ENCODE measurements around the gene TARBP2. TPM values are rescaled to one million over a fixed set of nuclear protein-coding genes. Genes with fewer than 3 reads are reported as not detected.

TARBP2 gene
- total RNA-seq, 1 donor from 2014 or later, result 32.4 TPM

DNA sequence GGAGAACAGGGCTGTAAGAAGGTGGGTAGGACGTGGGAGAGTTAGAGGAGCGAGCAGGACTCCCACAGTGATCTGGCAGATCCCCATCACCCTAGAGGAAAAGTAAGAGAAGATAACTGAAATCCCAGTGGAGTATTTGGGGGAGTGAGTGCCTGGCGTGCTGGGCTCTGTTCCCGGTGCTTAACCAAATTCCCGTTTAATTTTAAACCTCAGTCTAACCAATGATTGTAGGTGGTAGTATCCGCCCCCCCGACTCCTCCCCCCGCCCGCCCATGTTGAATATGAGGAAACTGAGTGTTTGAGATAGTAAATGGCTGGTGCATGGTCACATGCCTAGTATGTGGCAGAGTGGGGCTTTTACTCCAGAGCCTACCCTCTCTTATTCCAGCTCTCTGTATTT lies 1.2 kb downstream of the TARBP2 start:
- TF ChIP-seq, protein P1, sequence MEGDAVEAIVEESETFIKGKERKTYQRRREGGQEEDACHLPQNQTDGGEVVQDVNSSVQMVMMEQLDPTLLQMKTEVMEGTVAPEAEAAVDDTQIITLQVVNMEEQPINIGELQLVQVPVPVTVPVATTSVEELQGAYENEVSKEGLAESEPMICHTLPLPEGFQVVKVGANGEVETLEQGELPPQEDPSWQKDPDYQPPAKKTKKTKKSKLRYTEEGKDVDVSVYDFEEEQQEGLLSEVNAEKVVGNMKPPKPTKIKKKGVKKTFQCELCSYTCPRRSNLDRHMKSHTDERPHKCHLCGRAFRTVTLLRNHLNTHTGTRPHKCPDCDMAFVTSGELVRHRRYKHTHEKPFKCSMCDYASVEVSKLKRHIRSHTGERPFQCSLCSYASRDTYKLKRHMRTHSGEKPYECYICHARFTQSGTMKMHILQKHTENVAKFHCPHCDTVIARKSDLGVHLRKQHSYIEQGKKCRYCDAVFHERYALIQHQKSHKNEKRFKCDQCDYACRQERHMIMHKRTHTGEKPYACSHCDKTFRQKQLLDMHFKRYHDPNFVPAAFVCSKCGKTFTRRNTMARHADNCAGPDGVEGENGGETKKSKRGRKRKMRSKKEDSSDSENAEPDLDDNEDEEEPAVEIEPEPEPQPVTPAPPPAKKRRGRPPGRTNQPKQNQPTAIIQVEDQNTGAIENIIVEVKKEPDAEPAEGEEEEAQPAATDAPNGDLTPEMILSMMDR (IDR thresholded peaks at IDR 0.05), result no peak
- no peak for TF ChIP-seq EZH2 (IDR thresholded peaks at IDR 0.05)
- TF ChIP-seq EZH2phosphoT487 (IDR thresholded peaks at IDR 0.05), result no peak
- H3K4me2 ChIP-seq, result peak overlapping the region; percentile 78
- Mint-ChIP-seq H3K4me1 (peaks cover 29% of the 10 kb centered on the region), H3K4me3 (peak overlapping the region; percentile 88), H3K36me3 (peaks cover 8% of the 10 kb centered on the region), H3K27me3 (ENCODE audit: insufficient read depth, low read depth) (peaks cover 18% of the 10 kb centered on the region), H3K9me3 (no peaks in the 10 kb centered on the region), H3K27ac (peak overlapping the region; percentile 69)
- no peak overlapping the region for H3K27ac ChIP-seq
- no peak for DNase-seq (ENCODE audit: low spot score)
- H3K4me3 ChIP-seq, result peak overlapping the region; percentile 64
- H3K79me2 ChIP-seq (ENCODE audit: low read depth), result peaks cover 41% of the 10 kb centered on the region
- peaks cover 3% of the 10 kb centered on the region for H4K20me1 ChIP-seq (ENCODE audit: low read depth)
- no peaks in the 10 kb centered on the region for H3K27me3 ChIP-seq
- H3K36me3 ChIP-seq, result no peaks in the 10 kb centered on the region
- no peak overlapping the region for H2AFZ ChIP-seq (replicated peaks)
- no peaks in the 10 kb centered on the region for H3K9me3 ChIP-seq (ENCODE audit: low read depth)
- H3K9ac ChIP-seq, result no peak overlapping the region
- H3K4me1 ChIP-seq, result peaks cover 29% of the 10 kb centered on the region
- H3F3A ChIP-seq (ENCODE audit: low read depth), result peaks cover 25% of the 10 kb centered on the region

DNA sequence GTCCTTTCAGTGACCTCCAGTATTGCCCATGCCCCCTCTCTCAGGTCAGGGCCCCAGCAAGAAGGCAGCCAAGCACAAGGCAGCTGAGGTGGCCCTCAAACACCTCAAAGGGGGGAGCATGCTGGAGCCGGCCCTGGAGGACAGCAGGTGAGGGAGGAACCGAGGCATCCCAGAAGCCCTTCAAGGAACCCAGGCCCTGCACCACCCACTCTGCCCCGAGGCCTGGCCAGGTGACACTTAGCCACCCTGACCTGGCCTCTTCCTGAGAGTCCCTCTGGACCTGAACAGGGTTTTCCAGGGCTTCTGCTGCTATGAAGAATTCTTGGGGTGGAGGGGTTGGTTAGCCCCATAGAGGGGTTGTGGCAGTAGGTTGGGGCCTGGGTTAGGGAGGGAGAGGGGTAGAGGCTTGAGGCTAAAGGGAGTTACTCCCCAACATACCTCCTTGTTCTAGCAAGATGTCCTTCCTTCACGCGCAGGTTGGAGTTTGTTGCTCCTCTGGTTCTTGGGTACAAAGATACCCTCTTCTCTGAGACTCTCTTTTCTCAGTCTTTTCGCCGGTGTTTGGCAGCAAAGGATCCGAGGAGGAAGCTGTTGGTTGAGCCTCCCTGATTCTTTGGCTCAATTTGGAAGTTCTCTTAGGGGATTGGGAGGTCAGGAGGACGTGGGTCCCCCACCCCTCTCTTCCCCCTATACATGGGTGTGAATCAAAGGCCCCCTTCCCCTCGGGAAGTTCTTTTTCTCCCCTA lies 2.1 kb downstream of the TARBP2 start:
- H3K36me3 Mint-ChIP-seq, result peaks cover 8% of the 10 kb centered on the region

DNA sequence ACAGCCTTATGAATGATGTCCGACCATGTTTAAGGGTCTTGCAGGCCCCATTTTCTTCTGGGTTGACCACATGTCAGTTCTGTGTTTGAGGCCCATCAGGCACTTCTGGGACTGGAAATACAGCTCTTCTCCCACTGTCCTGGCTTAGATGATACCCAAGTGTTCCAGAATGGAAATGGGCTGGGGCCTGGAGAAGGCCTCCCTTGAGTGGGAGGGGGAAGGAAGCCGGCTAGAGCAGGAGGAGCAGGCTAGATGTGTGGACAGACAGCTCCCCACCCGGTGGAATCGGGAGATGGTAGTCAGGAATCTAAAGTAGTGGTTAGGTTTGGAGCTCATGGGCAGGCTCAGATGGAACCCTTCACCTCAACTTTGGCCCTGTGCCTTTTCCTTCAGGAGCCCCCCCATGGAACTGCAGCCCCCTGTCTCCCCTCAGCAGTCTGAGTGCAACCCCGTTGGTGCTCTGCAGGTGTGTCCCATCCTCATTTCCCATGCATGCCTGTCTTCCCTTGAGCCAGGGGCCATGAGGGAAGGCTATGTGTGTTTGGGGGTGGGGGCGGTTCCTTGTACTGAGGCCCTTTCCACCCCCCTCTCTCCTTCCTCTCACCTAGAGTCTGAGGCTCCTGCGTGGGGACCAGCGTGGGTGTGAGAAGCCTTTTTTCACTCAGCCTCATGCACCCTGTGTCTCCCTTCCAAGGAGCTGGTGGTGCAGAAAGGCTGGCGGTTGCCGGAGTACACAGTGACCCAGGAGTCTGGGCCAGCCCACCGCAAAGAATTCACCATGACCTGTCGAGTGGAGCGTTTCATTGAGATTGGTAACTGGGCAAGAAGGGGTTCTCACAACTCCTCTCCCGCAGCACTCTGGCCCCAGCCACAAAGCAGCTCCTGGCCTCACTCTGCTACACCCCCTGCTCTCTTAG lies 3.2 kb downstream of the TARBP2 start:
- Mint-ChIP-seq H3K36me3 (peaks cover 8% of the 10 kb centered on the region), H3K4me3 (no peak overlapping the region), H3K9me3 (no peaks in the 10 kb centered on the region), H3K4me1 (peaks cover 18% of the 10 kb centered on the region), H3K27me3 (ENCODE audit: insufficient read depth, low read depth) (peaks cover 9% of the 10 kb centered on the region), H3K27ac (peak overlapping the region; percentile 32)
- Histone ChIP-seq H3K36me3 (no peaks in the 10 kb centered on the region), H3F3A (ENCODE audit: low read depth) (peaks cover 23% of the 10 kb centered on the region), H3K4me3 (no peak overlapping the region), H2AFZ (replicated peaks) (no peak overlapping the region), H4K20me1 (ENCODE audit: low read depth) (no peaks in the 10 kb centered on the region), H3K9me3 (ENCODE audit: low read depth) (no peaks in the 10 kb centered on the region), H3K27ac (no peak overlapping the region), H3K27me3 (no peaks in the 10 kb centered on the region), H3K9ac (no peak overlapping the region), H3K4me1 (peaks cover 16% of the 10 kb centered on the region), H3K79me2 (ENCODE audit: low read depth) (peaks cover 28% of the 10 kb centered on the region), H3K4me2 (no peak overlapping the region)
- TF ChIP-seq EZH2 (IDR thresholded peaks at IDR 0.05), result no peak
- no peak for TF ChIP-seq EZH2phosphoT487 (IDR thresholded peaks at IDR 0.05)
- TF ChIP-seq, protein P1 (IDR thresholded peaks at IDR 0.05), result no peak
- DNase-seq (ENCODE audit: low spot score), result no peak

More for the DNA sequence above, 2.1 kb downstream of the TARBP2 start:
- Histone ChIP-seq H3F3A (ENCODE audit: low read depth) (peaks cover 28% of the 10 kb centered on the region), H4K20me1 (ENCODE audit: low read depth) (peaks cover 3% of the 10 kb centered on the region), H3K27ac (no peak overlapping the region), H2AFZ (replicated peaks) (no peak overlapping the region), H3K79me2 (ENCODE audit: low read depth) (peaks cover 33% of the 10 kb centered on the region), H3K4me2 (no peak overlapping the region), H3K4me3 (no peak overlapping the region), H3K36me3 (no peaks in the 10 kb centered on the region), H3K9ac (no peak overlapping the region), H3K4me1 (peaks cover 21% of the 10 kb centered on the region), H3K27me3 (no peaks in the 10 kb centered on the region), H3K9me3 (ENCODE audit: low read depth) (no peaks in the 10 kb centered on the region)
- Mint-ChIP-seq H3K4me3 (peak overlapping the region; percentile 88), H3K27ac (peak overlapping the region; percentile 8), H3K9me3 (no peaks in the 10 kb centered on the region), H3K4me1 (peaks cover 24% of the 10 kb centered on the region), H3K27me3 (ENCODE audit: insufficient read depth, low read depth) (peaks cover 16% of the 10 kb centered on the region)
- DNase-seq (ENCODE audit: low spot score), result no peak
- no peak for TF ChIP-seq EZH2 (IDR thresholded peaks at IDR 0.05)
- TF ChIP-seq, protein P1 (IDR thresholded peaks at IDR 0.05), result no peak
- no peak for TF ChIP-seq EZH2phosphoT487 (IDR thresholded peaks at IDR 0.05)
